ENCODE data around the gene TOX3.

The TOX3 gene

DNA sequence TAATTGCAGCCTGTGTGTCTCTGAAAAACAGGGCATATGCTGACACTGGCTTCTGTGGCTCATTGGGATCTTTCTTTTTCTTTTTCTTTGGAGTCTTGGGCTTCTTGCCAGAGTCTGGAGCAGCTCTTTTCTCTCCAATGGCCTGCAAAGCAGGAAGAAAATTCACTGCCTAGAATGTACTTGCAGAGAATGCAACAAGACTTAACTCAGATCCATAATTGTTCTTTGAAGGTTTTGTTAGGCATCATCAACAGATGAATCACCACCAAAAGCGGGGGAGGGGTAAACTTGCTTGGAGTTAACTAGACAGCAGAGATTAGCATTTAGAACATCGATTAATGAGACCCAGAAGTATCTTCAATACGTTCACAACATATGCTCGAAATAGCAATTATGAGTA, 100.9 kb downstream of the TOX3 start:
- H3K27ac ChIP-seq (ENCODE audit: low read depth, low read length): no peak overlapping the region

DNA sequence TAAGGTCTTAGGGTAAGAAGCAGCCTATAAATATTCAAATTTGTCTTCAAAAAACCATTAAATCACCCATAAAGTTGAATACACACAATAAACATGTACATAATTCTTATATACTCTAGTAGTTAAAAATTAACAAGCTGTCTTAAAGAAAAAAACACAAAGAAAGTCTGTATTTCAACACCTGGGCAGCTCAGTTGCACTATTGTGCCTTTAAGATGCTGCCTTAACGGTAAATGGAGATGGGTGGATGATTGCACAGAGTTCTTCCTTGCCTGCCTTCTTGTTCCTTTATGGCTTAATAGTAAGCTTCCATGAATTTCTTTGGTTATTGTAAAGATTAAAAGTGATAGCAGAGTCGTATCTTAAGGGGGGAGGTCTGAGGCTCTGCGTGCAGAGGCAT, 105.1 kb downstream of the TOX3 start:
- Histone ChIP-seq H3K79me2 (ENCODE audit: insufficient read depth, low read length) (no peaks in the 10 kb centered on the region), H2AFZ (ENCODE audit: low read depth, low read length, severe bottlenecking) (no peak overlapping the region), H3K9me3 (ENCODE audit: insufficient read depth, low read length) (peaks cover 3% of the 10 kb centered on the region; the same call in 1 of the 2 replicates), H4K20me1 (ENCODE audit: low read depth, low read length) (no peaks in the 10 kb centered on the region), H3K9me2 (replicated peaks; ENCODE audit: insufficient read depth, low read length) (no peaks in the 10 kb centered on the region), H3K36me3 (ENCODE audit: low read length) (no peaks in the 10 kb centered on the region), H3K9ac (ENCODE audit: low read length) (no peak overlapping the region), H3K27me3 (ENCODE audit: low read length) (no peaks in the 10 kb centered on the region), H3K27ac (ENCODE audit: low read depth, low read length) (no peak overlapping the region), H3K4me3 (ENCODE audit: insufficient read depth, low read length, poor library complexity, severe bottlenecking) (no peak overlapping the region), H3F3A (ENCODE audit: insufficient read depth) (no peaks in the 10 kb centered on the region), H3K4me2 (ENCODE audit: low read depth, low read length, poor library complexity, severe bottlenecking) (no peak overlapping the region)
- TF ChIP-seq EZH2phosphoT487 (conservative IDR thresholded peaks at IDR 0.05; ENCODE audit: low read length): no peak
- no peak for TF ChIP-seq CTCF (IDR thresholded peaks at IDR 0.05; ENCODE audit: insufficient read depth, low read length, poor library complexity, severe bottlenecking)

More for the DNA sequence above, 100.9 kb downstream of the TOX3 start:
- H3K9ac ChIP-seq (ENCODE audit: low read length): no peak overlapping the region
- TF ChIP-seq EZH2phosphoT487 (conservative IDR thresholded peaks at IDR 0.05; ENCODE audit: low read length) (no peak), CTCF (IDR thresholded peaks at IDR 0.05; ENCODE audit: insufficient read depth, low read length, poor library complexity, severe bottlenecking) (no peak)
- no peak overlapping the region for H3K4me2 ChIP-seq (ENCODE audit: low read depth, low read length, poor library complexity, severe bottlenecking)
- H3K27me3 ChIP-seq (ENCODE audit: low read length): no peaks in the 10 kb centered on the region
- no peaks in the 10 kb centered on the region for H3K36me3 ChIP-seq (ENCODE audit: low read length)
- H3K79me2 ChIP-seq (ENCODE audit: insufficient read depth, low read length): no peaks in the 10 kb centered on the region
- no peak overlapping the region for H3K4me3 ChIP-seq (ENCODE audit: insufficient read depth, low read length, poor library complexity, severe bottlenecking)
- H2AFZ ChIP-seq (ENCODE audit: low read depth, low read length, severe bottlenecking): no peak overlapping the region
- no peaks in the 10 kb centered on the region; the same call in 1 of the 2 replicates for H3K9me3 ChIP-seq (ENCODE audit: insufficient read depth, low read length)
- H4K20me1 ChIP-seq (ENCODE audit: low read depth, low read length): no peaks in the 10 kb centered on the region
- H3F3A ChIP-seq (ENCODE audit: insufficient read depth): no peaks in the 10 kb centered on the region
- no peaks in the 10 kb centered on the region for H3K9me2 ChIP-seq (replicated peaks; ENCODE audit: insufficient read depth, low read length)

DNA sequence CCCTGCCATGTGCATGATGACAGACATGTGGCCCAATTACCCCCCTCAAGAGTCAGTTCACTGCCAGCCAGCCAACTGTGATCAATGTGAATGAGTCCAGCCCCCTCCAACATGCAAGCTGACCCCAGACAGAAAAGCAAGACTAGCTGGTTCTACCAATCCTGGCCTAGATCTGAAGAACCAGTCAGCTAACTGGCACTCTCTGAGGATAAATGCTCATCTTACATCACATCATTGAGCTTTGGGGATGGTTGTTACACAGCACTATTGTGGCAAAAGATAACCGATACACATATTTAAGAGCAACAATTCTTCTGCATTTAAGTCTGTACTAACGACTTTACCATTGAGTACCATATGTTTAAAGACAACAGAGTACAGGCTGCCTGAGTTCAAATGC, 106.7 kb downstream of the TOX3 start:
- TF ChIP-seq EZH2phosphoT487 (conservative IDR thresholded peaks at IDR 0.05; ENCODE audit: low read length) (no peak), CTCF (IDR thresholded peaks at IDR 0.05; ENCODE audit: insufficient read depth, low read length, poor library complexity, severe bottlenecking) (no peak)
- Histone ChIP-seq H2AFZ (ENCODE audit: low read depth, low read length, severe bottlenecking) (no peak overlapping the region), H3K4me3 (ENCODE audit: insufficient read depth, low read length, poor library complexity, severe bottlenecking) (no peak overlapping the region), H3K27me3 (ENCODE audit: low read length) (no peaks in the 10 kb centered on the region), H3F3A (ENCODE audit: insufficient read depth) (no peaks in the 10 kb centered on the region), H3K9ac (ENCODE audit: low read length) (no peak overlapping the region), H3K27ac (ENCODE audit: low read depth, low read length) (no peak overlapping the region), H3K4me2 (ENCODE audit: low read depth, low read length, poor library complexity, severe bottlenecking) (no peak overlapping the region), H3K79me2 (ENCODE audit: insufficient read depth, low read length) (no peaks in the 10 kb centered on the region), H3K36me3 (ENCODE audit: low read length) (no peaks in the 10 kb centered on the region), H3K9me3 (ENCODE audit: insufficient read depth, low read length) (peaks cover 3% of the 10 kb centered on the region; the same call in 1 of the 2 replicates), H4K20me1 (ENCODE audit: low read depth, low read length) (no peaks in the 10 kb centered on the region), H3K9me2 (replicated peaks; ENCODE audit: insufficient read depth, low read length) (no peaks in the 10 kb centered on the region)

Data from SU-DHL-6 (cell line).